OCI-LY1 (cell line): ENCODE measurements around the gene ACSM4.

Source experiments
- H2AFZ ChIP-seq: fragments of 200-600 bp; sonication (generic), shearing (Covaris generic); 2 replicates; pipeline ENCODE4 v1.6.0; 2014; ENCODE audit warnings: antibody characterized with exemption, mild to moderate bottlenecking, low read length
- H3F3A ChIP-seq: fragments of 200-600 bp; sonication (generic), shearing (Covaris generic); 2 replicates; pipeline ENCODE4 v1.6.0; 2014; ENCODE audit warnings: mild to moderate bottlenecking, antibody characterized with exemption, low read length, moderate library complexity; ENCODE audit not compliant: insufficient read depth
- H3K27ac ChIP-seq: fragments of 200-600 bp; sonication (generic); 2 replicates; pipeline ENCODE4 v1.5.1; 2014; ENCODE audit warnings: low read length, mixed run types, mild to moderate bottlenecking, low read depth; ENCODE audit not compliant: poor library complexity, severe bottlenecking
- H3K27me3 ChIP-seq: fragments of 200-600 bp; sonication (generic); 2 replicates; pipeline ENCODE4 v1.6.0; 2014; ENCODE audit warnings: antibody characterized with exemption, mild to moderate bottlenecking, low read length, moderate library complexity; ENCODE audit not compliant: insufficient read depth
- H3K36me3 ChIP-seq: fragments of 200-600 bp; sonication (generic); 2 replicates; pipeline ENCODE4 v1.6.1; 2014; ENCODE audit warnings: mild to moderate bottlenecking, antibody characterized with exemption, low read length, moderate library complexity, mixed read lengths; ENCODE audit not compliant: insufficient read depth
- H3K4me1 ChIP-seq: fragments of 200-600 bp; sonication (generic); 2 replicates; pipeline ENCODE4 v1.5.1; 2014; ENCODE audit warnings: mild to moderate bottlenecking, low read length, moderate library complexity; ENCODE audit not compliant: insufficient read depth, severe bottlenecking
- H3K4me2 ChIP-seq: fragments of 200-600 bp; sonication (generic), shearing (Covaris generic); 2 replicates; pipeline ENCODE4 v1.6.1; 2014; ENCODE audit warnings: low read length
- H3K4me3 ChIP-seq: fragments of 200-600 bp; sonication (generic); 2 replicates; pipeline ENCODE4 v1.5.1; 2014; ENCODE audit warnings: low read length, low read depth, mild to moderate bottlenecking, mixed read lengths; ENCODE audit not compliant: poor library complexity, severe bottlenecking
- H3K79me2 ChIP-seq: fragments of 200-600 bp; shearing (Covaris generic); 2 replicates; pipeline ENCODE4 v1.6.1; 2016; ENCODE audit warnings: mixed run types, low read length, mixed read lengths; ENCODE audit not compliant: insufficient read depth
- H3K9ac ChIP-seq: fragments of 200-600 bp; sonication (generic), shearing (Covaris generic); 2 replicates; pipeline ENCODE4 v1.6.1; 2014; ENCODE audit warnings: mild to moderate bottlenecking, low read length, mixed read lengths
- H3K9me2 ChIP-seq: fragments of 200-600 bp; sonication (generic), shearing (Covaris generic); 2 replicates; pipeline ENCODE4 v1.6.1; 2014; ENCODE audit warnings: low read depth, mild to moderate bottlenecking, low read length, mixed read lengths
- H3K9me3 ChIP-seq: fragments of 200-600 bp; shearing (Covaris generic); 2 replicates; pipeline ENCODE4 v1.6.1; 2014; ENCODE audit warnings: low read length, mixed read lengths
- H4K20me1 ChIP-seq: fragments of 200-600 bp; sonication (generic), shearing (Covaris generic); 2 replicates; pipeline ENCODE4 v1.6.0; 2016; ENCODE audit warnings: mild to moderate bottlenecking, low read length; ENCODE audit not compliant: insufficient read depth
- CTCF ChIP-seq: fragments of 200-600 bp; sonication (generic), shearing (Covaris generic); IDR thresholded peaks from 2 replicates; pipeline ENCODE4 v1.5.1; 2017; ENCODE audit warnings: mild to moderate bottlenecking, antibody characterized with exemption, low read length, moderate library complexity, mixed read lengths
- EZH2 ChIP-seq: fragments of 200-600 bp; sonication (generic), shearing (Covaris generic); IDR thresholded peaks from 2 replicates; pipeline ENCODE4 v1.8.0; 2017; ENCODE audit warnings: borderline replicate concordance, mixed run types, mild to moderate bottlenecking, antibody characterized with exemption, low read length, moderate library complexity, mixed read lengths

ACSM4 gene

GRCh38 chr12:7293670-7294069 is 10.2 kb upstream of the ACSM4 start:
- no peaks in the 10 kb centered on the region for H3K27me3 ChIP-seq
- H3K36me3 ChIP-seq = no peaks in the 10 kb centered on the region
- no peaks in the 10 kb centered on the region for H3F3A ChIP-seq
- H3K9me2 ChIP-seq = no peaks in the 10 kb centered on the region
- H3K9ac ChIP-seq = no peak overlapping the region
- TF ChIP-seq CTCF (no peak), EZH2 (no peak)
- no peaks in the 10 kb centered on the region for H3K4me1 ChIP-seq
- no peak overlapping the region for H3K27ac ChIP-seq
- no peak overlapping the region for H3K4me3 ChIP-seq
- no peaks in the 10 kb centered on the region for H4K20me1 ChIP-seq
- H2AFZ ChIP-seq = no peak overlapping the region
- no peak overlapping the region for H3K4me2 ChIP-seq
- no peaks in the 10 kb centered on the region for H3K79me2 ChIP-seq
- peaks cover 6% of the 10 kb centered on the region for H3K9me3 ChIP-seq

DNA sequence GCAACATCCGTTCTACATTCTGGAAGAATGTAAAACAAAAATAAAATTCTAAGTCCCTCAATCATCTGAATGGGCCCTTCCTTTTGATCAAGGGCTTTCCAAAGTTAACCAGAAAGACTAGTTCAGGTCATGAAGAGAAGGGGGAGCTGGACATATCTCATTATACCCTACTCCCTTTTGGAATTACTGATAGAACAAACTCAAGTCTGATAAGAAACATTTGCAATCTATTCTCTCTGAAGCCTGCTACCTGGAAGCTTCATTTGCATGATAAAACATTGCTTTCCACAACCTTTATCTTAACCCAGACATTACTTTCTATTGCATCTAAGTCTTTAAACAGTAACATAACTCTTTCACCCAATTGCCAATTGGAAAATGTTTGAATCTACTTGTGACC is 8.3 kb upstream of the ACSM4 start:
- Histone ChIP-seq H3K9me3 (no peaks in the 10 kb centered on the region), H3K4me1 (no peaks in the 10 kb centered on the region), H3F3A (no peaks in the 10 kb centered on the region), H3K9ac (no peak overlapping the region), H3K27ac (no peak overlapping the region), H3K36me3 (no peaks in the 10 kb centered on the region), H3K79me2 (no peaks in the 10 kb centered on the region), H2AFZ (no peak overlapping the region), H3K9me2 (no peaks in the 10 kb centered on the region), H3K4me2 (no peak overlapping the region), H3K27me3 (no peaks in the 10 kb centered on the region), H4K20me1 (no peaks in the 10 kb centered on the region), H3K4me3 (no peak overlapping the region)
- TF ChIP-seq CTCF (no peak), EZH2 (no peak)

- Histone ChIP-seq H3K36me3 (no peaks in the 10 kb centered on the region), H3K9me2 (no peaks in the 10 kb centered on the region), H3K27me3 (no peaks in the 10 kb centered on the region), H3K4me3 (no peak overlapping the region), H3K27ac (no peak overlapping the region), H3K4me2 (no peak overlapping the region), H3K9me3 (no peaks in the 10 kb centered on the region), H3K79me2 (no peaks in the 10 kb centered on the region), H3K4me1 (no peaks in the 10 kb centered on the region), H4K20me1 (no peaks in the 10 kb centered on the region), H3F3A (no peaks in the 10 kb centered on the region), H3K9ac (no peak overlapping the region), H2AFZ (no peak overlapping the region)
- TF ChIP-seq CTCF (no peak), EZH2 (no peak)
Measured at GRCh38 chr12:7297865-7298264, 6.0 kb upstream of the ACSM4 start.
